Fibroblast of skin of back (primary cell): ENCODE data around the gene OR8D2.
A peak's percentile ranks its signal among the peaks of the same experiment; 100 is the strongest.
"Not testable (repeated sequence)": the region's sequence is repeated elsewhere in the genome, so short reads cannot be mapped to it uniquely, and the experiment has no call there.

Source experiments
- DNase-seq: peaks from one replicate; pipeline ENCODE4 v3.0.0-alpha.2; 2013

OR8D2 gene

GRCh38 chr11:124285610-124286344 is 34.2 kb downstream of the OR8D2 start:
- DNase-seq, result peak; percentile 83

- DNase-seq, result peak; percentile 14
Measured at GRCh38 chr11:124278261-124278660, 41.7 kb downstream of the OR8D2 start.

GRCh38 chr11:124277804-124278203 is 42.2 kb downstream of the OR8D2 start:
- no peak for DNase-seq

- DNase-seq, result no peak
Measured at GRCh38 chr11:124277207-124277606, 42.8 kb downstream of the OR8D2 start.

GRCh38 chr11:124276081-124276480 is 43.9 kb downstream of the OR8D2 start:
- DNase-seq, result no peak

GRCh38 chr11:124274000-124274399 is 46.0 kb downstream of the OR8D2 start:
- DNase-seq, result no peak

- not testable (repeated sequence) for DNase-seq
Measured at GRCh38 chr11:124270886-124271285, 49.1 kb downstream of the OR8D2 start.
